Adrenal gland (tissue), 5 donors: ENCODE results near the gene MYO1A.

ENCODE experiments used
- POLR2A ChIP-seq, 2 donors: fragments of 450-650 bp; IDR thresholded peaks; one replicate each; pipeline ENCODE4 v1.6.1; 2017; ENCODE audit warnings: antibody characterized with exemption in 2 of 2, mild to moderate bottlenecking in 2 of 2, moderate library complexity in 1 of 2
- TF ChIP-seq, protein P1 (sequence below), 6 experiments: fragments of 450-650 bp in 4 of 6; fragments of 200-600 bp in 2 of 6; sonication (generic) in 1 of 6; IDR thresholded peaks; 1 replicate in 5 of 6; 2 replicates in 1 of 6; pipeline versions ENCODE4 v1.5.1 to v1.8.0; 2016 to 2021; ENCODE audit warnings: antibody characterized with exemption in 6 of 6, mild to moderate bottlenecking in 2 of 6, moderate library complexity in 1 of 6
- donor health status: DM: no; HTN: no; CAD: no.

DNA sequence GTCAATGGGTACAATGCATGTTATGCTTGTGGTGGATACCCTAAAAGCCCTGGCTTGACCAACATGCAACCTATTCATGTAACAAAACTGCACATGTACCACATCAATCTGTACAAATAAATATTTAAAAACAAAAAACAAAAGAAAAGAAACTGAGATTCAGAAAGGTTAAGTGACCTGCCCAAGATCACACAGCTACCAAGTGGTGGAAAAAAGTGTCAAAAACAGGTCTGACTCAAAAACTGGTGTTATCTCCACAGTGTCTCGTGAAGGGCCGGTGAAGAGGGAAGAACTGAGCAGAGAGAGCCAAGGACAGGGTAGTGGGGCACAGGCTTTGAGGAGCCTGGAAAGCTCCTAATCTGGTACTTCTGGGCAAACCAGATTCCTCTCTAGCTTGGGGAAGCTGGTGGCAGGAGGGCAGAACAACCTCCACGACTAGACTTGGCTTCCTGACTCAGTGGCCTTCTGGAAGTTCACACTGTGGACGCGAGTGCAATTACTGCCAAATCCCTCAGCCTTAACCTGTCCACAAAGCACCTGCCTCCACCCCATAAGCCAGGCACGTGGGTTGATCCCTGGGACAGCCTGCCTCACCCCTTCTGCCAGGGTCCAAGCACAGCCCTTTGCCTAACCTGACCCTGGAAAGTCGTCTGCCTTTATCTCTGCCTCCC is 59.1 kb downstream of the MYO1A start:
- TF ChIP-seq, protein P1, sequence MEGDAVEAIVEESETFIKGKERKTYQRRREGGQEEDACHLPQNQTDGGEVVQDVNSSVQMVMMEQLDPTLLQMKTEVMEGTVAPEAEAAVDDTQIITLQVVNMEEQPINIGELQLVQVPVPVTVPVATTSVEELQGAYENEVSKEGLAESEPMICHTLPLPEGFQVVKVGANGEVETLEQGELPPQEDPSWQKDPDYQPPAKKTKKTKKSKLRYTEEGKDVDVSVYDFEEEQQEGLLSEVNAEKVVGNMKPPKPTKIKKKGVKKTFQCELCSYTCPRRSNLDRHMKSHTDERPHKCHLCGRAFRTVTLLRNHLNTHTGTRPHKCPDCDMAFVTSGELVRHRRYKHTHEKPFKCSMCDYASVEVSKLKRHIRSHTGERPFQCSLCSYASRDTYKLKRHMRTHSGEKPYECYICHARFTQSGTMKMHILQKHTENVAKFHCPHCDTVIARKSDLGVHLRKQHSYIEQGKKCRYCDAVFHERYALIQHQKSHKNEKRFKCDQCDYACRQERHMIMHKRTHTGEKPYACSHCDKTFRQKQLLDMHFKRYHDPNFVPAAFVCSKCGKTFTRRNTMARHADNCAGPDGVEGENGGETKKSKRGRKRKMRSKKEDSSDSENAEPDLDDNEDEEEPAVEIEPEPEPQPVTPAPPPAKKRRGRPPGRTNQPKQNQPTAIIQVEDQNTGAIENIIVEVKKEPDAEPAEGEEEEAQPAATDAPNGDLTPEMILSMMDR (IDR thresholded peaks at IDR 0.05) = no peak
- no peak for TF ChIP-seq POLR2A (IDR thresholded peaks at IDR 0.05)
